Fibroblast of skin of left quadriceps (primary cell): ENCODE results near the gene FMO5.
"Not testable (repeated sequence)": the region's sequence is repeated elsewhere in the genome, so short reads cannot be mapped to it uniquely, and the experiment has no call there.

Source experiments
- DNase-seq, 2 experiments: peaks; one replicate each; pipeline ENCODE4 v3.0.0-alpha.2; 2013; ENCODE audit warnings: low read depth in 2 of 2

FMO5 gene

GRCh38 chr1:147238925-147239820 lies 14.0 kb upstream of the FMO5 start:
- DNase-seq, result no peak

- DNase-seq, result no peak
Measured at GRCh38 chr1:147238053-147238902, 13.1 kb upstream of the FMO5 start.

- no peak for DNase-seq
Measured at GRCh38 chr1:147236959-147237791, 12.0 kb upstream of the FMO5 start.

DNA sequence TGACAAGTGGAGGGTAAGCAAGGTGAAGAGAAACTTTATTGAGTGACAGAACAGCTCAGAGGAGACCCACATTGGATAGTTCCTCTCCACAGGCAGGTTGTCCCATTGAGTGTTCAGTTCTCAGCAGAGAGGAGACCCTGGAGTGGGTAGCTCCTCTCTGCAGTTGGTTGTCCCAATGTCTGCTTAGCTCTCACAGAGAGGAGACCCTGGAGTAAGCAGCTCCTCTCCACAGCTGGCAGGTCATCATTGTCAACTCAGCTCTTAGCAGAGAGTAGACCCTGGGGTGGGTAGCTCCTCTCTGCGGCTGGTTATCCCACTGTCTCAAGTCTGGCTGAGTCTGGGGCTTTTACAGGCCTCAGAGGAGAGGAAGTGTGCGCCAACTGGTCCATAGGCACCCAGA lies 11.3 kb upstream of the FMO5 start:
- no peak for DNase-seq

DNA sequence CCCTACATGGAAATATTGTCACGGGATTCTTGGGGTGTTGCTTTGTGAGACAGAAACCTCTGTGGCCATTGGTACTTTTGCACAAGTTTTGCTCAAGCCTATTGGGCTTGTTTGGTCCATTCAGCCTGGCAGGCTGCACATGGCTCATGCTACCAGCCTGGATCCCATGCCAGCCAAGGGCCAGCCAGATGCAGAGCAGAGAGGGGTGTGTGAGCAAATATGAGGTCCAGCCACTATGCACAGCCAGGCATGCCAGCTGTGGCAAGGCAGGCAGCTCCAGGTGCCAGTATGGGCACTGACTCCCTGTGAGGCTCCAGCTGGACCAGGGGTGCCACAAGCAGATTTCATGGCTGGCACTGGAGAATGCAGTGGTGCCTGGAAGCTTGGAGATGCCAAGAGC lies 10.7 kb upstream of the FMO5 start:
- DNase-seq, result no peak

GRCh38 chr1:147233903-147234302 lies 8.8 kb upstream of the FMO5 start:
- not testable (repeated sequence) for DNase-seq

- DNase-seq, result not testable (repeated sequence)
Measured at GRCh38 chr1:147231032-147231431, 5.9 kb upstream of the FMO5 start.

- no peak for DNase-seq
Measured at GRCh38 chr1:147223740-147224615, 1.2 kb downstream of the FMO5 start.

DNA sequence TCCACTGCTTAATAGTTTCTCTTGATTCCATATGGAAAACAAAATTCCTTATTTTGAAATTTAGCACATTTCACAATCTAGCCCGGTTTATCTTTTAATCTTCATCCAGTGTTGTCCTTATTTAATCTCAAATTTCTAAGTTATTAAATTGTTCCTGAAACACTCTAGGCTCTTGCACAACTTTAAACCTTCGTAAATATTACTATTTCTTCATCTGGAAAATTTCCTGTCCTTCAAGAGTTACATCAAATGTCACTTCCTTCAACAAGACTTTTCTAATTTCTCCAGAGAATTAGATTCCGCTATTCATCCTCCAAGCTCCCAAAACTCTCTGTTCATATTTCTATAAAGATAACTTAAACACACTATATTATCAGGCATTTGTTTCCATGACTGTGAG lies 6.5 kb downstream of the FMO5 start:
- no peak for DNase-seq

GRCh38 chr1:147217141-147217540 lies 8.0 kb downstream of the FMO5 start:
- DNase-seq, result no peak

- no peak for DNase-seq
Measured at GRCh38 chr1:147216124-147216523, 9.0 kb downstream of the FMO5 start.

DNA sequence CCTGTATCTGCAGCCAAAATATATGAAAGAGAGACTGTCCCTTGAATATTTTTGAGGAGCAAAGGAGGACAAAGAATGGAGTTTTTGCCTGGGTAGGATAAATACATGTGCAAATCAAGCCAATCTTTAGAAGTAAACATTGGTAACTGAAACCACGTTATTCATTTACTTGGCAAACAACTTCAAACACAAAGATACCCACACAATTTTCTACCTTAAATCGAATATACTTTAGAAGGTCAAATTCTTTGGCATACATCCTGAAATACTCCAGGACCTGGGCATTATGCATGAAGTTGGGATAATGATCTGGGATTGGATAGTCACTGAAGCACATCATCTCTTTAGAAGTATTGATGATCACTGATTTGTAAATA lies 9.6 kb downstream of the FMO5 start:
- DNase-seq, result no peak

- no peak for DNase-seq
Measured at GRCh38 chr1:147214842-147215539, 10.1 kb downstream of the FMO5 start.

GRCh38 chr1:147214325-147214724 lies 10.8 kb downstream of the FMO5 start:
- no peak for DNase-seq

DNA sequence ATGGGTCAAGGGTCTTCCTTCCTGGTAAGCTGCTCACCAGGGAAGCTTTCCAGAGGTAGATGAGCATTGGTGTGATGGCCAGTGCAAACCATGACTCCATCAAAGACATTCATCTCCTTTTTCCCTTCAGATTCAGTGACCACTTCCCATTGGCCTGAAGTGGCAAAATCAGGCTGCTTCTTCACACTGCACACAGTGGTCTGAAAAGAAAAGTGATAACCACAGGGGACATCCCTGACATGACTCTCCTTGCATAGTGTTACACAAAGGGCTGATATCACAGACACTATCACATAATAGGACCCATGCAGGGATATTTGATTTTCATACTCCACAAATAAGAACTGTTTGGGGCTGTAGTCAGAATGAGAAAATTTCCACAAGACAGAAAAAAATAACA lies 11.9 kb downstream of the FMO5 start:
- DNase-seq, result no peak

DNA sequence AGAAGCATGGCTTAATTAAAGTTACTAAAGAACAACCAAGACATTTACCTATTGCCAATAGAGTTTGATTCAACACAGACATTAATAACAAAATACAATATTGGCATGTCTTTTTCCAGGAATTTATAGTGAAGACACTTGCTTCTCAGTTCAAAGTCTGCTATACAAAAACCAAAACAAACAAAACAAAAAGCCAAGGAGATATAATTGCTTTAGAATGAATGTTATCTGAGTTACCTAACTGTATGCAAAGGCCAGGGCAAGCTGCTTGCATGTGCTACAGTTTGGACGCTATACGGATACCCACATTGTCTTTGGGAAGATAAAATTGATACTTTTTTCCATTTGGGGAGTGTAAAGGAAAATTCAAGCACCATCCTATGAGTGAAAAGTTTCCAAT lies 13.6 kb downstream of the FMO5 start:
- DNase-seq, result no peak

- no peak for DNase-seq
Measured at GRCh38 chr1:147210987-147211386, 14.2 kb downstream of the FMO5 start.

- DNase-seq, result no peak
Measured at GRCh38 chr1:147209825-147210821, 15.0 kb downstream of the FMO5 start.

GRCh38 chr1:147208619-147209018 lies 16.5 kb downstream of the FMO5 start:
- no peak for DNase-seq
